ENCODE measurements around the gene KLRC1.

- no peak for TF ChIP-seq CTCF (conservative IDR thresholded peaks at IDR 0.05; ENCODE audit: low read depth, low read length)
- no peak for TF ChIP-seq EZH2 (IDR thresholded peaks at IDR 0.05; ENCODE audit: borderline replicate concordance, low read depth, low read length, poor library complexity, severe bottlenecking)
Measured at GRCh38 chr12:10453156-10453555, at the start of gene KLRC1.

Data from A673 (cell line).